ENCODE results near the gene ERCC6. TPM values are rescaled to one million over a fixed set of nuclear protein-coding genes. Genes with fewer than 3 reads are reported as not detected.
A peak's percentile ranks its signal among the peaks of the same experiment; 100 is the strongest.

Gene ERCC6
- total and polyA plus RNA-seq, 2 experiments from 2014 or later = 5.4 to 9.7 TPM

GRCh38 chr10:49577182-49577925 lies 38.4 kb upstream of the ERCC6 start:
- H3K4me3 ChIP-seq = no peak overlapping the region
- no peaks in the 10 kb centered on the region for H3K27me3 ChIP-seq
- no peak overlapping the region for H3K27ac ChIP-seq
- no peaks in the 10 kb centered on the region for H3K4me1 ChIP-seq (ENCODE audit: low read depth)
- TF ChIP-seq, protein P1, sequence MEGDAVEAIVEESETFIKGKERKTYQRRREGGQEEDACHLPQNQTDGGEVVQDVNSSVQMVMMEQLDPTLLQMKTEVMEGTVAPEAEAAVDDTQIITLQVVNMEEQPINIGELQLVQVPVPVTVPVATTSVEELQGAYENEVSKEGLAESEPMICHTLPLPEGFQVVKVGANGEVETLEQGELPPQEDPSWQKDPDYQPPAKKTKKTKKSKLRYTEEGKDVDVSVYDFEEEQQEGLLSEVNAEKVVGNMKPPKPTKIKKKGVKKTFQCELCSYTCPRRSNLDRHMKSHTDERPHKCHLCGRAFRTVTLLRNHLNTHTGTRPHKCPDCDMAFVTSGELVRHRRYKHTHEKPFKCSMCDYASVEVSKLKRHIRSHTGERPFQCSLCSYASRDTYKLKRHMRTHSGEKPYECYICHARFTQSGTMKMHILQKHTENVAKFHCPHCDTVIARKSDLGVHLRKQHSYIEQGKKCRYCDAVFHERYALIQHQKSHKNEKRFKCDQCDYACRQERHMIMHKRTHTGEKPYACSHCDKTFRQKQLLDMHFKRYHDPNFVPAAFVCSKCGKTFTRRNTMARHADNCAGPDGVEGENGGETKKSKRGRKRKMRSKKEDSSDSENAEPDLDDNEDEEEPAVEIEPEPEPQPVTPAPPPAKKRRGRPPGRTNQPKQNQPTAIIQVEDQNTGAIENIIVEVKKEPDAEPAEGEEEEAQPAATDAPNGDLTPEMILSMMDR (IDR thresholded peaks at IDR 0.05; ENCODE audit: low read depth, low read length) = no peak
- H3K9me3 ChIP-seq (ENCODE audit: low read depth) = no peaks in the 10 kb centered on the region
- H3K36me3 ChIP-seq = no peaks in the 10 kb centered on the region
- DNase-seq (ENCODE audit: low read depth in 1 of 2, low spot score in 1 of 2) = no peak

DNA sequence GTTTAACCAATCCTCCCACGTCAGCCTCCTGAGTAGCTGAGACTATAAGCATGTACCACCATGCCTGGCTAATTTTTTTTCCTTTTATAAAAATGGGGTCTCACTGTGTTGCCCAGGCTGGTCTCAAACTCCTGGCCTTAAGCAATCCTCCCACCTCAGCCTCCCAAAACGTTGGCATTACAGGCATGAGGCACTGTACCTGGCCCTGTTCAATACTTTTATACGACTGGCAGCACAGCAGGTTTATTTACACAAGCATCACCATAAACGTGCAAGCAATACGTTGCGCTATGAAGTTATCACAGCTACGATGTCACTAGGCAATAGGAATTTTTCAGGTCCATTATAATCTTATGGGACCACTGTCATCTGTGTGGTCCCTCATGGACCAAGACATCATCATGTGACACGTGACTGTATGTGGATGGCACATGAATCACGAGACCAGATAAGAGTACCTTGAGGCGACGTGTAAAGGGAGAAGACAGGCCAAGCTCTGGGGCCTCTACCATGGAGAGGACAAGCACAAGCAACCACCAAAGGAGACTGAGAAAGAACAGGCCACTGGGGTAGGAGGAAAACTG lies 36.7 kb upstream of the ERCC6 start:
- no peaks in the 10 kb centered on the region for H3K27me3 ChIP-seq
- DNase-seq (ENCODE audit: low read depth in 1 of 2, low spot score in 1 of 2) = no peak
- no peak overlapping the region for H3K27ac ChIP-seq
- no peaks in the 10 kb centered on the region for H3K36me3 ChIP-seq
- no peak overlapping the region for H3K4me3 ChIP-seq
- TF ChIP-seq, protein P1 (IDR thresholded peaks at IDR 0.05; ENCODE audit: low read depth, low read length) = no peak
- no peaks in the 10 kb centered on the region for H3K9me3 ChIP-seq (ENCODE audit: low read depth)
- H3K4me1 ChIP-seq (ENCODE audit: low read depth) = no peaks in the 10 kb centered on the region

GRCh38 chr10:49572594-49573114 lies 33.7 kb upstream of the ERCC6 start:
- Histone ChIP-seq H3K9me3 (ENCODE audit: low read depth) (no peaks in the 10 kb centered on the region), H3K27ac (no peak overlapping the region), H3K36me3 (no peaks in the 10 kb centered on the region), H3K4me1 (ENCODE audit: low read depth) (no peaks in the 10 kb centered on the region), H3K4me3 (no peak overlapping the region), H3K27me3 (no peaks in the 10 kb centered on the region)
- DNase-seq (ENCODE audit: low read depth in 1 of 2, low spot score in 1 of 2) = no peak
- TF ChIP-seq, protein P1 (IDR thresholded peaks at IDR 0.05; ENCODE audit: low read depth, low read length) = no peak

GRCh38 chr10:49571388-49571787 lies 32.5 kb upstream of the ERCC6 start:
- Histone ChIP-seq H3K9me3 (ENCODE audit: low read depth) (no peaks in the 10 kb centered on the region), H3K27ac (no peak overlapping the region), H3K4me3 (no peak overlapping the region), H3K4me1 (ENCODE audit: low read depth) (no peaks in the 10 kb centered on the region), H3K36me3 (no peaks in the 10 kb centered on the region), H3K27me3 (no peaks in the 10 kb centered on the region)
- TF ChIP-seq, protein P1 (IDR thresholded peaks at IDR 0.05; ENCODE audit: low read depth, low read length) = no peak
- no peak for DNase-seq (ENCODE audit: low read depth in 1 of 2, low spot score in 1 of 2)

DNA sequence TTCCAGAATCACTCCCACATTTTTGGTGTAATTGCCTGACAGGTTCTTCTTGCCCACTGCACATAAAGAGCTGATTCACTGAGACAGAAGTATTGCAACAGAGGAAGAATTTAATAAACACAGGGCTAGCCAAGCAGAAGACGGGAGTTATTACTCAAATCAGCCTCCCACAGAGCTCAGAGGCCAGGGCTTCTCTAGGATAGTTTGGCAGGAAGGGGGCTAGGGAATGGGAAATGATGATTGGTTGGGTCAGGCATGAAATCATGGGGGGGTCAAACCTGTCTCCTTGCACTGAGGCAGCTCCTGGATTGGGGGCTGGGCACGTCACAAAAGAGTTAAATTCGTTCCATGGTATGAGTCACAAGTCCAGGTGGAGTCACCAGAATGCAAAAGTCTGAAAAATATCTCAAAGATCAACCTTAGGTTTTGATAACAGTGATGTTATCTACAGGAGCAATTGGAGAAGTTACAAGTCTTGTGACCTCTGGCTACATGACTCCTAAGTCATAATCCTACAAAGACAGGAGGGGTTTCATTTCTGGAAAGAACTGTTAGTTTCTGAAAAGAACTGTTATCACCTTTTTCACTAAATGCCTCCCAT lies 30.2 kb upstream of the ERCC6 start:
- Histone ChIP-seq H3K4me1 (ENCODE audit: low read depth) (no peaks in the 10 kb centered on the region), H3K9me3 (ENCODE audit: low read depth) (no peaks in the 10 kb centered on the region), H3K27me3 (no peaks in the 10 kb centered on the region), H3K4me3 (no peak overlapping the region), H3K36me3 (no peaks in the 10 kb centered on the region), H3K27ac (no peak overlapping the region)
- peak in 1 of 2 donors; percentile 88 for DNase-seq (ENCODE audit: low read depth in 1 of 2, low spot score in 1 of 2)
- TF ChIP-seq, protein P1 (IDR thresholded peaks at IDR 0.05; ENCODE audit: low read depth, low read length) = no peak
